VCaP (cell line): Measurements from ENCODE around the gene RAB20.

ENCODE experiments used
- H3K27ac ChIP-seq: fragments of 450-650 bp; 2 replicates; pipeline ENCODE4 v1.5.1; 2017
- TF ChIP-seq, protein P1 (sequence below): fragments of 450-650 bp; conservative IDR thresholded peaks from 2 replicates; pipeline ENCODE4 v1.5.1; 2017; ENCODE audit warnings: mild to moderate bottlenecking, moderate library complexity

The RAB20 gene

DNA sequence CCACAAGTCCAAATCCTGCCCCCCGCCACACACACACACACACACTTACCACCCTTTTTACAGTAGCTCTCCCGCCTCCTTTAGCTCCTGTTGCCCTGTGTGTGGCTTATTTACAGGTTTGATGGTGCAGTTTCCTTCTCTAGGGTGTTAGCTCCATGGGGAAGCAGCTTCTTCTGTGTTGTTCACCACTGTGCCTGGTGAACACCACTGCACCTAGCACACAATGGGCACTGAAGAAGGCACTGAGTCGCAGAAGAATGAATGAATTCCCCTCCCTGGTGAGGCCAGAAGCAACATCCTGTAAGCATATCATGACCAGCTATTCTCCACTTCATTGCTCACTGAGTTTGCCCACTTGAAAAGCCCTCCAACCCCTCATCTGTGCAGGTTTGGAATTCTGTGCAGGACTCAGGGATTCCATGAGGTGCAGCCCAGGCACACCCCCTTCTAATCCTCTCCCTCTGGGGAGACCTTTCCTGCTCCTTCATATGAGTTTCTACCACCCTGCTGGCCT, 3.0 kb upstream of the RAB20 start:
- TF ChIP-seq, protein P1, sequence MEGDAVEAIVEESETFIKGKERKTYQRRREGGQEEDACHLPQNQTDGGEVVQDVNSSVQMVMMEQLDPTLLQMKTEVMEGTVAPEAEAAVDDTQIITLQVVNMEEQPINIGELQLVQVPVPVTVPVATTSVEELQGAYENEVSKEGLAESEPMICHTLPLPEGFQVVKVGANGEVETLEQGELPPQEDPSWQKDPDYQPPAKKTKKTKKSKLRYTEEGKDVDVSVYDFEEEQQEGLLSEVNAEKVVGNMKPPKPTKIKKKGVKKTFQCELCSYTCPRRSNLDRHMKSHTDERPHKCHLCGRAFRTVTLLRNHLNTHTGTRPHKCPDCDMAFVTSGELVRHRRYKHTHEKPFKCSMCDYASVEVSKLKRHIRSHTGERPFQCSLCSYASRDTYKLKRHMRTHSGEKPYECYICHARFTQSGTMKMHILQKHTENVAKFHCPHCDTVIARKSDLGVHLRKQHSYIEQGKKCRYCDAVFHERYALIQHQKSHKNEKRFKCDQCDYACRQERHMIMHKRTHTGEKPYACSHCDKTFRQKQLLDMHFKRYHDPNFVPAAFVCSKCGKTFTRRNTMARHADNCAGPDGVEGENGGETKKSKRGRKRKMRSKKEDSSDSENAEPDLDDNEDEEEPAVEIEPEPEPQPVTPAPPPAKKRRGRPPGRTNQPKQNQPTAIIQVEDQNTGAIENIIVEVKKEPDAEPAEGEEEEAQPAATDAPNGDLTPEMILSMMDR: no peak
- H3K27ac ChIP-seq: peak overlapping the region; percentile 0; the same call in 1 of the 2 replicates

DNA sequence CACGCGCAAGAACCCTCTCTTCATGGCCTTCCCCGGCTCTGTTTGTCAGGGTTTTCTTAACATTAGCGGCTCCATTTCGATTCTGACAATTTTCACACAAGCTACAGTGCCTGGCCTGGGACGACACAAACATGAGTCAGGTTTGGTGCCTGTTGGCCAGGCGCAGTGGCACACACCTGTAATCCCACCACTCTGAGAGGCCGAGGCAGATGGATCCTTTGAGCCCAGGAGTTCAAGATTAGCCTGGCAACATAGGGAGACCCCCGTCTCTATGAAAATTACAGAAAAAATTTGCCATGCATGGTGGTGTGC, 1.9 kb upstream of the RAB20 start:
- TF ChIP-seq, protein P1: no peak
- H3K27ac ChIP-seq: peak overlapping the region; percentile 99; the same call in 1 of the 2 replicates

DNA sequence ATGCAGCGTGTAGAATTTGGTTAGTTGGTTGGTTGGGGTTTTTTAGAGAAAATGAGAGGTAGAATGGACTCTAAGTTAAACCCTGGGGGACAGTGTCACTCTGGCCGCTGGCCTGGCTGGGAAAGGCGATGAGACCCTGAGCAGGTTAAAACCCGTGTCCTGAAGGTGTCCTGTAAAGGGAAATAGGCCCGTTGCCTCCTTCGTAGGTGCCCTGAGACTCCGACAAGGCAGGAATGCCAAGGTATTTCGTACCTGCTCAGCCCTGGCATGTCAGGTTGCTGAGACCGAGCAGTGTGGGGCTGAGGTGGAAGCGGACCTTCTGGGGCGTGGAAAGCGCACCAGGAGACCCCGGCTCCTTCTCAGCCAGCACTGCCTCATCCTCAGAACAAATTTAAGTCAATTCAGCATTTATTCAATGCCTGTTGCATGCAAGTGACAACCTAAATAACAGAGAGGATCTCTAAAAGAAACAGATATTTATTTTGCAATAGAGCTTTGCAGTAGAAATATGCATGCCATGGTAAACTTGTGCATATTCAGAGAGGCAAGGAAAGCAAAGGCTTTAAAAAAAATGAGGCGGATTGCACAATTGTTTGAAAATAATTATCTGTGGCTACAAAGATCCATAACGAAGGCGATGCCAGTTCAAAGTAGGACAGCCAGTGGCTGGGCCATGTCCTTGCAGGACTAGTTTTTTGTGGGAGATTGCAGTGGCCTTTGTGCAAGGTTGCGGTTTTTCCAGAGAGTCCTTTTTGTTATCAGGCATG, 1.4 kb upstream of the RAB20 start:
- TF ChIP-seq, protein P1: no peak
- H3K27ac ChIP-seq: peak overlapping the region; percentile 99

DNA sequence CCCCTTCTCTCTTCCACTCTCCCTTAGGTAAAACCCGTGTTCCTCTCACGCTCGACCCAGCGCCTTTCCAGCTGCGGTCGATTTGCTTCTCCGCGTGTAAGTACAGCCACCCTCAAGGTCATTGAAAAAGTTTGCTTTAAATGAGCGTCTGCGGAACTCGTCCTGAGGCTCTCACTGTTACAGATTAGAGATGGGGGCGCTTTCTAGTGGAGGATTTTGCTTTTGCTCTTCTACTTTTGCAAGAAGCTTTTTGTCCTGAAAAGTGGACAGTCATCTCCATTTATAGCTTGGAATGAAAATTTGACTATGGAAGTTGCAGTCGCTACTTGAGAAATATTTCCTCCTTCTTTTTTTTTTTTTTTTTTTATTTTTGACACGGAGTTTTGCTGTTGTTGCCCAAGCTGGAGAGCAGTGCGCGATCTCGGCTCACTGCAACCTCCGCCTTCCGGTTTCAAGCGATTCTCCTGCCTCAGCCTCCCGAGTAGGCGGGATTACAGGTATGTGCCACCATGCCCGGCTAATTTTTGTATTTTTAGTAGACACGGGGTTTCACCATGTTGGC, 595 bp upstream of the RAB20 start:
- TF ChIP-seq, protein P1: peak; percentile 18; the same call in 1 of the 2 replicates
- H3K27ac ChIP-seq: peak overlapping the region; percentile 99

DNA sequence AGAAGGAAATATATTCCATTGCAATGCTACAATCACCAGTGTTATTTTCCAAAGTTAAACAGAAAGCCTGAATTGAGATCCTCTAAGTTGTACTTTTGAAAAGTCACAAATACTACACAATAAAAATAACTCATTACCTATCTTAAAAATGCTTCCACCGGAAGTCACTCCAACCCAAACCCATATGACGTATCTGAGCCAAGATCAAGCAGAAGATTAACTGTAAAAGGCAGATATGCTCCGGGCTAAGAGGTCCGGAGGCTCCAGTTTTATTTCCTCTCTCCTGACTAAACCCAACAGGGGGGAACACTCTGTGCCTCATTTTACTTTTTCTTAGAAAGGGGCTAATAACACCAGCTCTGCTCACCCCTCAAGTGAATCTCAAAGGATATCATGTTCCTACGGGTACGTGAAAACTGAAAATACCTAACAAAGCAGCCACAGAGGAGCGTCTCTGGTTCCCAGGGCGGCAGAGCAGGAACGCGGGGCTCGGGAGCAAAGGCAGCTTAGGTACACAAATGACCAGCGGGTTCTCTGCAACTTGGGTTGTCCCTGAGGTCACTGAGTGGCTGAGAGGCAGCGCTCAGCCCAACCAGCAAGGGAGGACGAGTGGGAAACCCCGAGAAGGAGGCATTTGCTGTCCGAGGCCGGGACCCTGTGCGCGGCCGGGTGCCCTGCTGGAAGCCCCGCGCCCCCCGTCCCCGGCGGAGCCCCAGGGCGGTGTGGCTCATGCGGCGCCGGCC, 750 bp downstream of the RAB20 start:
- H3K27ac ChIP-seq: peak overlapping the region; percentile 99

DNA sequence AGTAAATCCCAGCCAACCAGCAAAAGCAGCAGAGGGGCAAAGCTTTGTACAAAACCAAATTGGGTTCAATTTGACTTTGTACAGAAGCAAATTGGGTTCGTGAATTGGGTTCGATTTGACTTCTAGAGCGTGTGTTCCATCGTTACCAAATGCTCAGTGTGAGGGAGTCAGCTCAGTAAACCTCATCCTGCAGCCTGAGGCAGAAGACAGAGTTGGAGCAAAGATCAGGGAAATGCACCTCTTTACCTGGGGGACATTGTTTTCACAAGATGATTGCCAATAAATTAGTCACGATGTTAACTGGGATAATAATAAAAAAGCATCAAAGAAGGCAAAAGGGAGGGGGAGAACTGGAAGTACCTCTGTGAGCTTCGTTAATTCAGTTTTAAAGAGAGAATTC, 1.5 kb downstream of the RAB20 start:
- H3K27ac ChIP-seq: peak overlapping the region; percentile 99

More for the DNA sequence above, 750 bp downstream of the RAB20 start:
- TF ChIP-seq, protein P1: no peak; the same call in 1 of the 2 replicates

More for the DNA sequence above, 1.5 kb downstream of the RAB20 start:
- TF ChIP-seq, protein P1: no peak
